IPS-20b (cell line): ENCODE results near the gene SPATA32.

ENCODE experiments used
- H3K27ac ChIP-seq: one replicate; pipeline ENCODE4 v1.5.1; 2013; ENCODE audit warnings: low read length
- H3K27me3 ChIP-seq: 2 replicates; pipeline ENCODE4 v1.6.1; 2013; ENCODE audit warnings: mild to moderate bottlenecking, low read length, inconsistent platforms; ENCODE audit not compliant: insufficient read depth
- H3K36me3 ChIP-seq: 2 replicates; pipeline ENCODE4 v1.6.1; 2013; ENCODE audit warnings: low read depth, mild to moderate bottlenecking, inconsistent platforms, low read length, moderate library complexity; ENCODE audit not compliant: insufficient read depth
- H3K4me1 ChIP-seq: 2 replicates; pipeline ENCODE4 v1.6.1; 2013; ENCODE audit warnings: mild to moderate bottlenecking, control low read depth, inconsistent platforms, low read length, moderate library complexity; ENCODE audit not compliant: insufficient read depth
- H3K4me3 ChIP-seq: 2 replicates; pipeline ENCODE4 v1.5.1; 2013; ENCODE audit warnings: mild to moderate bottlenecking, low read length, inconsistent platforms
- H3K9ac ChIP-seq: 2 replicates; pipeline ENCODE4 v1.6.1; 2013; ENCODE audit warnings: low read depth, mild to moderate bottlenecking, inconsistent platforms, low read length, moderate library complexity
- H3K9me3 ChIP-seq: 2 replicates; pipeline ENCODE4 v1.6.1; 2013; ENCODE audit warnings: mild to moderate bottlenecking, low read depth, low read length, inconsistent platforms; ENCODE audit not compliant: insufficient read depth

SPATA32 gene

DNA sequence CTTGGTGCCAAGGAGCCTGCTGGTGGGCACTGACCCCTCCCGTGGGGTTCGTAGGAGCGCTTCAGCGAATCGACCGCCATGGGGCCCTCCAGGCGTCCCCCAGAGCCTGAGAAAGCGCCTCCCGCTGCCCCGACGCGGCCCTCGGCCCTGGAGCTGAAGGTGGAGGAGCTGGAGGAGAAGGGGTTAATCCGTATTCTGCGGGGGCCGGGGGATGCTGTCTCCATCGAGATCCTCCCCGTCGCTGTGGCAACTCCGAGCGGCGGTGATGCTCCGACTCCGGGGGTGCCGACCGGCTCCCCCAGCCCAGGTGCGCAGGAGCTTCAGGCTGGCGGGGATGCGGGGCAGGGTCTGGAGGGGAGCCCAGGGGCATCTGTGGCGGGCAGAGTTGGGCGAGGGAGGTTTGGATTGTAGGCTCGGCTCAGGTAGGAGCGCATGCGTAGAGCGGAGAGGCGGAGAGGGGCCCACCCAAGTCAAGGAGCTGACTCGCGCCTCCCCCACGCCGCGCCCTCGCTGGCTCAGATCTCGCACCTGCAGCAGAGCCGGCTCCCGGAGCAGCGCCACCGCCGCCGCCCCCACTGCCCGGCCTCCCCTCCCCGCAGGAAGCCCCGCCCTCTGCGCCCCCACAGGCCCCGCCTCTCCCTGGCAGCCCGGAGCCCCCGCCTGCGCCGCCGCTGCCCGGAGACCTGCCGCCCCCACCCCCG, 20.4 kb downstream of the SPATA32 start:
- H3K27ac ChIP-seq: no peak overlapping the region
- H3K4me1 ChIP-seq: peaks cover 6% of the 10 kb centered on the region; the same call in 1 of the 2 replicates
- H3K9ac ChIP-seq: peak overlapping the region; percentile 32; the same call in 1 of the 2 replicates
- no peaks in the 10 kb centered on the region for H3K36me3 ChIP-seq
- H3K9me3 ChIP-seq: no peaks in the 10 kb centered on the region
- peaks cover 70% of the 10 kb centered on the region for H3K27me3 ChIP-seq
- H3K4me3 ChIP-seq: peak overlapping the region; percentile 76

DNA sequence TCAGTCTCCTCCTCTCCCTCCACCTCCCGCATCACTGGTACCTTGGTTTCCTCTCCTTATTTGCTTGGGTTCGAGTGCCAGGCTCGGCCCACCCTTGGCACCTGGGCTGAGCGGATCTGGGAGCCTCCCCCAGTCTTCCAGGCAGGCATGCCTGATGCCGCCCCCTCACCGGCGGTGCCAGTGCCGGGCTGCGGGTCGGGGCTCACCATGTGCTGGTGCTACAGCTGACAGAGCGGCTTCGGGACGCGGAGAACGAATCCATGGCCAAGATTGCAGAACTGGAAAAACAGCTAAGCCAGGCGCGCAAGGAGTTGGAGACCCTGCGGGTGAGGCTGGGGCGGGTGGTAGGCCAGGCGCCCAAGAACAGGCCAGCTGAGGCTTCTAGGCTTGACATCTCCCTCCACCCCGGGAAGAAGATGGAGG, 21.0 kb downstream of the SPATA32 start:
- Histone ChIP-seq H3K36me3 (no peaks in the 10 kb centered on the region), H3K9me3 (no peaks in the 10 kb centered on the region), H3K27ac (no peak overlapping the region), H3K4me3 (peak overlapping the region; percentile 76), H3K9ac (peak overlapping the region; percentile 32; the same call in 1 of the 2 replicates), H3K4me1 (peaks cover 8% of the 10 kb centered on the region; the same call in 1 of the 2 replicates), H3K27me3 (peaks cover 69% of the 10 kb centered on the region)

DNA sequence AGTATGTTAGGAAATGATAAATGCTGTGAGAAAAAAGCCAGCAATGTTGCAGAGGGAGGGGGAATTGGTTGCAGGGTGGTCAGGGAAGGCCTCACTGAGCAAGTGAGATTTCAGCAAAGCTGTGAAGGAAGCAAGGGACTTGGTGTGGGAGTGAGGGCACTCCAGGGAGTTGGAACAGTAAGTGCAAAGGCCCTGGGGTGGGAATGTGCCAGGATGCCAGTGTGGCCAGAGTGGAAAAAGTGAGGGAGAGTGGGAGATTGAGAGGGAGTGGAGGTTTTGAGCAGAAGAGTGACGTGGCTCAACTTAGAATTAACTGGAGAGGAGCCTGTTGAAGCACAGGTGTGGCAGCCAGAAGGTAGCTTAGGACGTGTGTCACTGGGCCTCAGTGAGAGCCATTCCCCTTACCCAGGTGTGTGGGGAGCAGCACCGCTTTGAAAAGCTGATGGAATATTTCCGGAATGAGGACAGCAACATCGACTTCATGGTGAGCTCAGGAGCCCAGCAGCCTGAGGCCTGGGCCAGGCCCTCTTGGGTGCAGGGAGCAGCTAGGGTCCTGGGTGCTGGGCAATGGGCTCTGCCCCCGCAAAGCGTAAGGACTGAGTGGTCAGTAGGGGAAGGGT, 23.6 kb downstream of the SPATA32 start:
- Histone ChIP-seq H3K4me1 (peaks cover 10% of the 10 kb centered on the region; the same call in 1 of the 2 replicates), H3K27ac (no peak overlapping the region), H3K4me3 (no peak overlapping the region), H3K9ac (no peak overlapping the region), H3K27me3 (peaks cover 70% of the 10 kb centered on the region), H3K9me3 (no peaks in the 10 kb centered on the region), H3K36me3 (no peaks in the 10 kb centered on the region)

DNA sequence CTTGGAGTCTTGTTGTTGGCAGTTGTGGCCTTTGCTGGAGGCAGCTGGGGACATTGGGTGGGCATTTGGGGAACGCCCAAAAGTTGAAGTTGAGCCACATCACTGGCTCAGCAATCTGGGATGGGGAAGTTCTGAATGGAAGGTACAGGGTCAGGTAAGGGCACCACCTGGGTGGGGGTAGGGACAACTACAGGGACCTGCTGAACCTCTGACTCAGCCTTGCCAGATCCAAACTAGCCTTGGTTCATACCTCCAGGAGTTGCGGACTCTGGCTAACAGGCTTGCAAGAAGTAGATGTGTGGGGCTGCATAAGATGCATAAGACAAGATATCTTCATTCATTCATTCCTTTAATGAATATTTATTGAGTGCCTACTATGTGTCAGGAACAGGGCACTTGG, 24.2 kb downstream of the SPATA32 start:
- Histone ChIP-seq H3K27me3 (peaks cover 65% of the 10 kb centered on the region), H3K9me3 (no peaks in the 10 kb centered on the region), H3K4me3 (no peak overlapping the region), H3K36me3 (no peaks in the 10 kb centered on the region), H3K27ac (no peak overlapping the region), H3K9ac (no peak overlapping the region), H3K4me1 (peaks cover 10% of the 10 kb centered on the region; the same call in 1 of the 2 replicates)

DNA sequence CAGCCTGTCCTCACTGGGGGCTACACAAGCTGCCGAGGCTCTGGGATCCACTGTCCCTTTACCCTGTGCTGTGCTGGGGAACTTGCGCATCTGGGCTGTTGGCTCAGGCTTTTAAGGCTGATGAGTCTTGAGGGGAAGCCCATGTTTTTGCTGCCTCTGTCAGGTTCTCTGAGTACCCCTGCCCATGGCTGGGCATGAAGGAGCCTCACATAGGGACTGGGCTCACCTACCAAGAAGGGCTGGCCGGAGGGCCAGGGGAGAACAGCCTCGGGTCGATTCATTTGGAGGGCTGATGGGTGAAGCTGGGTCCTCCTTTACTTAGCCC, 25.6 kb downstream of the SPATA32 start:
- Histone ChIP-seq H3K27ac (no peak overlapping the region), H3K4me1 (peaks cover 10% of the 10 kb centered on the region; the same call in 1 of the 2 replicates), H3K27me3 (peaks cover 56% of the 10 kb centered on the region), H3K36me3 (no peaks in the 10 kb centered on the region), H3K9me3 (no peaks in the 10 kb centered on the region), H3K9ac (no peak overlapping the region), H3K4me3 (no peak overlapping the region)

DNA sequence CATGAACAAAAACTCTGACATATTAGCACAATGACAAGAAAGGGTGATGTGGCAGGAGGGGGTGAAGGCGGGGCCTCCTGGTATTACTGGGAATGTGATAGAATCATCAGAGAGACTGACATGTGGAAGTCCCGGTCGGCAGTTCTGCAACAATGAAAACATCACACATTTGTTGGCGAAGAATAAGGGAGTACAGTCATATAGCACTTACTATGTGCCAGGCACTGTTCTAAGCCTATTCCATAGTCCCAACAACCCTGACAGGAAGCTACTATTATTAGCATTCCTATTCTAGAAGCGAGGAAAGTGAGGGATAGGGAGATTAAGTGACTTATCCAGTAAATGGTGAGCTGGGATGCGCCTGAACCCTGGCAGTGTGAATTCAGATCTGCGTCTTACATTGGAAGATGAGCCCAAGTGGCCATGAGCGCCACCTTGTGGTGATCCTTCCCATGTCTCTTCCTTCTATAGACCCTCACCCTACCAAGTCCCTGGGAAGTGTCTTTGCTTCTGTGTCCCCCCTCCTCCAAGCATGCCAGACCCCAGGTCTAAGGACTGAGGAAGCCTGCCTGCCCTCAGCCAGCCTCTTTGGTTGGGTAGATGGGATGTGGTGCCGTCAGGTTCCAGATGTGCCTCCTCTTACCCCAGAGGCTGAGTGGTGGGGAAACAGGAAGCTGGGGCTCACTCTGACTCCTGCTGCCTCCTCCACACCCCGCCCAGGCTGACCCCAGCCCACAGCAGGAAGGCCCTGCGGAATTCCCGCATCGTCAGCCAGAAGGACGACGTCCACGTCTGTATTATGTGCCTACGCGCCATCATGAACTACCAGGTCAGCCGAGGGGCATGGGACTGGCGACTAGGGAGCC, 26.2 kb downstream of the SPATA32 start:
- Histone ChIP-seq H3K4me1 (peaks cover 7% of the 10 kb centered on the region; the same call in 1 of the 2 replicates), H3K36me3 (no peaks in the 10 kb centered on the region), H3K27me3 (peaks cover 55% of the 10 kb centered on the region), H3K27ac (no peak overlapping the region), H3K9me3 (no peaks in the 10 kb centered on the region), H3K9ac (no peak overlapping the region), H3K4me3 (no peak overlapping the region)

DNA sequence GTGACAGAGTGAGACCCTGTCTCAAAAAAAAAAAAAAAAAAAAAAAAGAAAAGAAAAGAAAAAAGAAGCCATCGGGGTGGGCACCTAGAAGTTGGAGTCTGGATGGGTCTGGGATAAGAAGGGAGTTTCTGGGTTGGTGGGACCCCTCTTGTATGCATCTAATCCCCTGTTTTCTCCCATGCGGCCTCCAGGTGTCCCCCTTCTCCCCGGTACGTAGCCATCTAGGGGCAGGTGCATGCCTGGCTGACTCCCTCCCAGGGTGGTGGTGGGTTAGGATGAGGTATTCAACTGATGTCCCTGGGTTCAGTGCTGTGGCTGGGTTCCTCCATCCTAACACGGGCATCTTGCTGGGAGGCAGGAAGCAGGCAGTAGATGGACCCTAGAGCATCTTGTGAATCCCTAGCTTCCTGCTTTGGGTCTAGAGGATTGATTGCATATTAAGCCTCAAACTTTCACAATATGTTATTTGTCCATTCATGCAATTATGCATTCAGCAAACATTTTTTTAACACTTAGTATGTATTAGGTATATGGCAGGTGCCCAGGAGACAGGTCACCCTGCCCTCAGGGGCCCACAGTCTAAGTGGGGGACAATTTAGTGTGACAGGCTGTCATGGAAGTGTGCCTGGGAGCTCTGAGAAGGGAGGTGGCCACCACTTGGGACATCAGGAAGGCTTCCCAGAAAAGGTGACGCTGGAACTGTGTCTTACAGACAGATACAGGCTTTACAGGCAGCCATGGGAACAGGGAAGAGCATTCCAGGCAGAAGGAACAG, 27.1 kb downstream of the SPATA32 start:
- Histone ChIP-seq H3K36me3 (no peaks in the 10 kb centered on the region), H3K9ac (no peak overlapping the region), H3K4me3 (no peak overlapping the region), H3K27ac (no peak overlapping the region), H3K4me1 (peaks cover 6% of the 10 kb centered on the region; the same call in 1 of the 2 replicates), H3K9me3 (no peaks in the 10 kb centered on the region), H3K27me3 (peaks cover 49% of the 10 kb centered on the region)

DNA sequence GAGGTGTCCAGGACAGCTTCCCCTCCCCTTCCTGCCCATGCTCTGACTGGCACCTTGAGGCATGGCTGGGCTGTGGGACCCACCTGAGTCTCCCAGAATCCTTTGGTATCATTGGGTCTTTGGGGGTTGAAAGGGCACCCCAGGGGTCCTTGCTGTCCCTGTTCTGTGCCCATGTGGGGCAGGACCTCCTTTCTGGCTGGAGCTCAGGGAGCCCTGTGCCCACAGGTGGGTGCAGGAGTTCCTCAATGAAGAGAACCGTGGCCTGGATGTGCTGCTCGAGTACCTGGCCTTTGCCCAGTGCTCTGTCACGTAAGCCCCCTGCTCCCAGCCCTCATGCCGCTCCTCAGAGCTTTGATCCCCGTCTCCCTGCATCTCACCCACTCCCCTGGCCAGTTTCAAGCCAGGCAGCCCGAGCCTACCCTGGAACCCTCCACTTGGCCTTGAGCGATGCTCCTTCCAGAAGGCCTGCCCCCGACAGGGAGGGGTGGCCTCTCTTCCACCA, 28.4 kb downstream of the SPATA32 start:
- no peaks in the 10 kb centered on the region for H3K36me3 ChIP-seq
- H3K27me3 ChIP-seq: peaks cover 36% of the 10 kb centered on the region
- H3K4me3 ChIP-seq: no peak overlapping the region
- H3K9ac ChIP-seq: no peak overlapping the region
- no peak overlapping the region for H3K27ac ChIP-seq
- H3K4me1 ChIP-seq: peaks cover 16% of the 10 kb centered on the region
- no peaks in the 10 kb centered on the region for H3K9me3 ChIP-seq

DNA sequence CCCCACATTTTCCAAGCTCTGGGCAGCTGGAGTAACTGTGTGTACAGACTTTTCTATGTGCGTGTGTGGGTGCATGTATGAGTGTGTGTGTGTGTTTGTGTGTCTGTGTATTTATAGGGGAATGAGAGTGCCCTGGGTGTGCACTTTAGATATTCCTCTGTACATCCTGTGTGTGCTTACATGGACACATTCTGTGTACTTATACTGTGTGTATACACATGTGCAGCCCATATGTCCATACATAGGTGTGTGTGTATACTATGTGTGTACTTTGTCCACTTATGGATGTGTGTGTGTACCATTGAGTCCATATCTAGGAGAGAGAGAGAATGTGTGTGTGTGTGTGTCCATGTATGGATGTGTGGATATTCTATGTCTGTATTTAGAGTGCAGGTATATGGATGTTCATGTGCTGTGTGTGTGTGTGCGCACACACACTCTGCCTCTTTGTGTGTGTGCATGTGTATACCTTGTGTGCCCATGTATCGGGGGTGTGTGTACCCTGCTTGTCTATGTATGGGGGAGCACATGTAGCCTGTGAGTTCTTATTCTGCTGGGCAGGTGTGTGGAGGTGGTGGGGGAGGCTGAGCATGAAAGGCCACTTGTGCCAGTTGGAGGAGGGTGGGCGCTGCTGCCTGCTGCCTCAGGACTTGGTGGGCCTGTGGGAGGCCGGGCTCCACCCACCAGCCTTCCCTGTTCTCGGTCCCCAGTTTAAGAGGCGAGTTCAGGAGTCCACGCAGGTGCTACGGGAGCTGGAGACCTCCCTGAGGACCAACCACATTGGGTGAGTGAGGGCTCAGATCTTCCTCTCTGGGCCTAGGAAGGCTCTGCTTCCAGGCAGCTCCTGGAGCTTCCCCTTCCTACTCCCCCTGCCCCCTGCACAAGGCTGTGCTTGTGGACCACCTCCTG, 29.1 kb downstream of the SPATA32 start:
- Histone ChIP-seq H3K36me3 (no peaks in the 10 kb centered on the region), H3K4me1 (peaks cover 17% of the 10 kb centered on the region), H3K4me3 (no peak overlapping the region), H3K27ac (no peak overlapping the region), H3K9me3 (no peaks in the 10 kb centered on the region), H3K9ac (no peak overlapping the region), H3K27me3 (peaks cover 29% of the 10 kb centered on the region)

DNA sequence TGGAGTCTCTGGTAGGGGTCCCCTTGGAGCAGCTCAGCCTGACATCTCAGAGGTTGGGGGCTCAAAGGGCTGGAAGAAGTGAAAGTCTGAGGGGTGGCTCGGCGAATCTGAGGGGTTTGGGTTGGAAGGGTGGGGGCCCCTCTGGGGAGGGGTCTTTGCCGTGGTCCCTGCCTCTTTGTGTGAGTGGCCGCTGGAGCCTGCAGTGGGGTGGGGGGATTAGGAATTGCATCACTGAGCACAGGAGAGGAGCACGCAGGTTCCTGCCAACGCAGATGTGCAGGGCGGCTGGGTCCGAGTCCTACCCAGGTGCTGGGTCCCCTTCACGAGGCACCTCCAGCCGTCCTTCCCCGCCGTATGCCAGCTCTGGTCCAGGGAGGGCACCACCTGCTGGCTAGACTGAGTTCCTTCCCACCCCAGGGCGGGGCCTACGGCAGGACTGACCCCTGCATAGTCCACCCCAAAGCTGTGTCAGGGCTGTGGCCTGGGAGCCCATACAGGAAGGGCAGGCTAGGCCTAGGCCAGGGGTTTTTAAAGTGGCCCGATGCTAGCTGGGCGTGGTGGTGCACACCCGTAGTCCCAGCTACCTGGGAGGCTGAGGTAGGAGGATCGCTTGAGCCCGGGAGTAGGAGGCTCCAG, 30.3 kb downstream of the SPATA32 start:
- Histone ChIP-seq H3K27ac (no peak overlapping the region), H3K4me3 (no peak overlapping the region), H3K27me3 (peaks cover 22% of the 10 kb centered on the region), H3K36me3 (no peaks in the 10 kb centered on the region), H3K9ac (no peak overlapping the region), H3K9me3 (no peaks in the 10 kb centered on the region), H3K4me1 (peaks cover 17% of the 10 kb centered on the region)
